Glomerular visceral epithelial cell (primary cell): ENCODE data around the gene SLC24A3.

Experiments used
- DNase-seq: peaks from one replicate; pipeline ENCODE4 v3.0.0-alpha.2; 2016; ENCODE audit errors: extremely low spot score

SLC24A3 gene

GRCh38 chr20:19769507-19769906 is 557.1 kb downstream of the SLC24A3 start:
- no peak for DNase-seq

GRCh38 chr20:19770375-19770774 is 557.9 kb downstream of the SLC24A3 start:
- no peak for DNase-seq

- DNase-seq: no peak
Observed at GRCh38 chr20:19771031-19771430, 558.6 kb downstream of the SLC24A3 start.
